GM04503 (cell line): ENCODE data around the gene RAB14.
"Not testable (repeated sequence)": the region's sequence is repeated elsewhere in the genome, so short reads cannot be mapped to it uniquely, and the experiment has no call there.

Source experiments
- DNase-seq: peaks from one replicate; pipeline ENCODE4 v3.0.0-alpha.2; 2012; ENCODE audit warnings: low read depth

Gene RAB14

DNA sequence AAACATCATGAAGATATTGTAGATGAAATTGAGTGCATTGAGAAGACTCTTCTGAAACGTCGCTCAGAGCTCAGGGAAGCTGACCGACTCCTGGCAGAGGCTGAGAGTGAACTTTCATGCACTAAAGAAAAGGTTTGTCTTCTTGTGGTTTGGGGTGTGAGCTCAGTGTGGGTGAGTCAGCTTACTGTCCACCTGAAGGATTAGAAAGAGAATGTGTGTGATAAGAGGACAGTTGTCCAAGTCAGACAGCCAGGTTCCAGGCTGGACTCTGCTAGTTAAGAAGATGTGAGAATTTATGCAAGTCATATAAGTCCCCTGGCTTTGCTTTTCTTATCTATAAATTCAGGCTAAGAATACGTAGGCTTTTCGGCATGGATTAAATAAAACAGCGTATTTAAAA, 46.9 kb downstream of the RAB14 start:
- no peak for DNase-seq

GRCh38 chr9:121153642-121154041, 48.0 kb downstream of the RAB14 start:
- no peak for DNase-seq

GRCh38 chr9:121150188-121150587, 51.5 kb downstream of the RAB14 start:
- DNase-seq = no peak

- DNase-seq = no peak
These were observed 57.2 kb downstream of the RAB14 start for GRCh38 chr9:121144482-121144881.

- no peak for DNase-seq
These were observed 57.9 kb downstream of the RAB14 start for GRCh38 chr9:121143771-121144170.

GRCh38 chr9:121141706-121142105, 60.0 kb downstream of the RAB14 start:
- no peak for DNase-seq

GRCh38 chr9:121141306-121141705, 60.4 kb downstream of the RAB14 start:
- DNase-seq = no peak

DNA sequence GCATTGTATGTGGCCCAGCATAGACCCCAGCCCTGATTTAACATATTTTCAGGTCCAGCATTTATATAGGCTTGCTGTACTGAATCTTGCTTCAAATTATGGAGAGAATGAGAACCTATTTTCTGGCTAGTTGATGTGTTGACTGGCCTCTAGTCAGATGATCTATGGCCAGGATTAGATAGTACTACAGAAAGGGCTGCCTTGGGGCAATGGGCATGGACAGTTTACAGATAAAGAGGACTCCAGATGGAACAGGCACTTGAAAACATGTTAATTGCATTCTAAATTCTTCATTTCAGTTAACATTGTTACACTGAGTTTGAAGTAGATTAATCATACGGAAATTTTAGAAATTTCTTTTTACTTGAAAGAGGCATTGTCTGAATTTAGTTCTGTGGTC, 61.5 kb downstream of the RAB14 start:
- no peak for DNase-seq

GRCh38 chr9:121138973-121139372, 62.7 kb downstream of the RAB14 start:
- DNase-seq = no peak

- no peak for DNase-seq
These were observed 63.1 kb downstream of the RAB14 start for GRCh38 chr9:121138561-121138960.

- DNase-seq = no peak
These were observed 66.0 kb downstream of the RAB14 start for GRCh38 chr9:121135642-121136041.

DNA sequence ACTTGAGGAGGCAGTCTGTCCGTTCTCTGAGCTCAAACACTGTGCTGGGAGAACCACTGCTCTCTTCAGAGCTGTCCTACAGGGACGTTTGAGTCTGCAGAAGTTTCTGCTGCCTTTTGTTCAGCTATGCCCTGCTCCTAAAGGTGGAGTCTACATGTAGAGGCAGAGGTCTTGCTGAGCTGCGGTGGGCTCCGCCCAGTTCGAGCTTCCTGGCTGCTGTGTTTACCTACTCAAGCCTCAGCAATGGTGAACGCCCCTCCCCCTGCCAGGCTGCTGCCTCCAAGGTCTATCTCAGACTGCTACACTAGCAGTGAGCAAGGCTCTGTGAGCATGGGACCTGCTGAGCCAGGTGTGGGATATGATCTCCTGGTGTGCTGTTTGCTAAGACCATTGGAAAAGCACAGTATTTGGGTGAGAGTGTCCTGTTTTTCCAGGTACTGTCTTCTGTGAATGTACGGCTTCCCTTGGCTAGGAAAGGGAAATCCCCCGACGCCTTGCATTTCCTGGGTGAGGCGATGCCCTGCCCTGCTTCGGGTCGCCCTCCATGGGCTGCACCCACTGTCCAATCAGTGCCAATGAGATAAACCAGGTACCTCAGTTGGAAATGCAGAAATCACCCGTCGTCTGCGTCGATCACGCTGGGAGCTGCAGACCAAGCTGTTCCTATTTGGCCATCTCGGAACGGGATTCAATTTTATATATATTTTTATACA, 68.4 kb downstream of the RAB14 start:
- DNase-seq = no peak

- DNase-seq = not testable (repeated sequence)
These were observed 72.3 kb downstream of the RAB14 start for GRCh38 chr9:121129384-121129783.
